ENCODE results near the gene OBSCN. TPM values are rescaled to one million over a fixed set of nuclear protein-coding genes. Genes with fewer than 3 reads are reported as not detected.
A peak's percentile ranks its signal among the peaks of the same experiment; 100 is the strongest.

The OBSCN gene
- total and polyA plus RNA-seq, 11 donors = 155 to 524 (median 354) TPM

GRCh38 chr1:228378090-228378872, 170.4 kb downstream of the OBSCN start:
- ATAC-seq (peak in 3 of 4 donors; percentile 17 to 42 (median 17)), DNase-seq (peak; percentile 60 to 83 (median 74))
- Histone ChIP-seq H3K27me3 (peaks cover 0 to 15% (median 0%) of the 10 kb centered on the region in 9 donors), H3K9me3 (no peaks in the 10 kb centered on the region), H3K4me1 (peaks cover 10 to 51% (median 24%) of the 10 kb centered on the region in 12 donors), H3K4me3 (peak overlapping the region; percentile 11 to 62 (median 50)), H3K36me3 (peaks cover 0 to 13% (median 0%) of the 10 kb centered on the region in 9 donors), H3K27ac (peak overlapping the region in 7 of 12 donors; percentile 2 to 95 (median 47))
- TF ChIP-seq POLR2A (IDR thresholded peaks at IDR 0.05) (no peak), CTCF (IDR thresholded peaks at IDR 0.05) (peak in 11 of 12 donors; percentile 16 to 63 (median 44))
- intact Hi-C loops (cut with DNase I) = loop anchor here in 1 of 10 donors (10.0 kb wide), 1 partner anchor 243 kb away; no protein-coding TSS in a partner anchor
- WGBS, 4 donors = 19 to 30% (median 23%) methylated on average over 54 to 70 of the region's 73 CpGs

GRCh38 chr1:228378873-228379460, 171.1 kb downstream of the OBSCN start:
- Histone ChIP-seq H3K4me3 (peak overlapping the region; percentile 11 to 62 (median 50)), H3K36me3 (peaks cover 0 to 13% (median 0%) of the 10 kb centered on the region in 9 donors), H3K9me3 (no peaks in the 10 kb centered on the region), H3K27ac (peak overlapping the region in 7 of 12 donors; percentile 2 to 95 (median 47)), H3K4me1 (peaks cover 10 to 44% (median 21%) of the 10 kb centered on the region in 12 donors), H3K27me3 (peaks cover 0 to 15% (median 0%) of the 10 kb centered on the region in 9 donors)
- 29 to 47% (median 41%) methylated on average over 47 to 48 of the region's 48 CpGs for WGBS, 4 donors
- intact Hi-C loops (cut with DNase I) = loop anchor here in 1 of 10 donors (10.0 kb wide), 1 partner anchor 244 kb away; no protein-coding TSS in a partner anchor
- DNase-seq (peak in 2 of 5 donors; percentile 25 to 51), ATAC-seq (no peak)
- TF ChIP-seq CTCF (IDR thresholded peaks at IDR 0.05) (peak in 2 of 12 donors; percentile 4 to 16), POLR2A (IDR thresholded peaks at IDR 0.05) (no peak)

- peaks cover 0 to 15% (median 0%) of the 10 kb centered on the region in 9 donors for H3K27me3 ChIP-seq
- intact Hi-C loops (cut with DNase I) = loop anchor here in 1 of 10 donors (10.0 kb wide), 1 partner anchor 245 kb away; no protein-coding TSS in a partner anchor
- no peak overlapping the region for H3K27ac ChIP-seq
- H3K9me3 ChIP-seq = no peaks in the 10 kb centered on the region
- peaks cover 6 to 37% (median 15%) of the 10 kb centered on the region in 12 donors for H3K4me1 ChIP-seq
- TF ChIP-seq POLR2A (IDR thresholded peaks at IDR 0.05) (no peak), CTCF (IDR thresholded peaks at IDR 0.05) (no peak)
- H3K4me3 ChIP-seq = no peak overlapping the region
- DNase-seq = peak in 1 of 5 donors; percentile 14
- 77 to 86% (median 83%) methylated on average over 7 to 8 of the region's 8 CpGs for WGBS, 4 donors
- H3K36me3 ChIP-seq = peaks cover 0 to 13% (median 0%) of the 10 kb centered on the region in 9 donors
- no peak for ATAC-seq
Observed at GRCh38 chr1:228379666-228380065, 171.8 kb downstream of the OBSCN start.

DNA sequence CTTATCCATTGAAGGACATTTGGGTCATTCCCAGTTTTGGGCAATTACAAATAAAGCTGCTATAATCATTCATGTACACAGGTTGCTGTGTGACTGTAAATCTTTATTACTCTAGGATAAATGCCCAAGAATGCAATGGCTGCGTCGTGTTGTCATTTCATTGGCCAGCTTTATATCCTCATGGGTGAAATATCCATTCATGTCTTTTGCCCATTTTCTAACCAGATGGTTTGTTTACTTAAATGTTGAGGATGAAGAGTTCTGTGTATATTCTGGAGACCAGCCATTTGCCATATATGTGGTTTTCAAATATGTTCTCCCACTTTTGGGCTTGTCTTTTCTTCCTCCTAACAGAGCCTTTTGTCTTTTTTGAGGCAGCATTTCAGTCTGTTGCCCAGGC, 173.5 kb downstream of the OBSCN start:
- H3K9me3 ChIP-seq = no peaks in the 10 kb centered on the region
- peaks cover 0 to 15% (median 0%) of the 10 kb centered on the region in 9 donors for H3K27me3 ChIP-seq
- H3K4me3 ChIP-seq = no peak overlapping the region
- DNase-seq = no peak
- TF ChIP-seq CTCF (IDR thresholded peaks at IDR 0.05) (no peak), POLR2A (IDR thresholded peaks at IDR 0.05) (no peak)
- ATAC-seq = no peak
- 89 to 95% (median 91%) methylated on average over 2 of the region's 2 CpGs for WGBS, 4 donors
- H3K4me1 ChIP-seq = peaks cover 0 to 22% (median 7%) of the 10 kb centered on the region in 12 donors
- H3K27ac ChIP-seq = no peak overlapping the region
- peaks cover 0 to 7% (median 0%) of the 10 kb centered on the region in 9 donors for H3K36me3 ChIP-seq
- intact Hi-C loops (cut with DNase I) = no loop called here

Measured in heart left ventricle (tissue), 16 donors.